ENCODE measurements around the gene KIN.
"Not testable (repeated sequence)": the region's sequence is repeated elsewhere in the genome, so short reads cannot be mapped to it uniquely, and the experiment has no call there.

The KIN gene

DNA sequence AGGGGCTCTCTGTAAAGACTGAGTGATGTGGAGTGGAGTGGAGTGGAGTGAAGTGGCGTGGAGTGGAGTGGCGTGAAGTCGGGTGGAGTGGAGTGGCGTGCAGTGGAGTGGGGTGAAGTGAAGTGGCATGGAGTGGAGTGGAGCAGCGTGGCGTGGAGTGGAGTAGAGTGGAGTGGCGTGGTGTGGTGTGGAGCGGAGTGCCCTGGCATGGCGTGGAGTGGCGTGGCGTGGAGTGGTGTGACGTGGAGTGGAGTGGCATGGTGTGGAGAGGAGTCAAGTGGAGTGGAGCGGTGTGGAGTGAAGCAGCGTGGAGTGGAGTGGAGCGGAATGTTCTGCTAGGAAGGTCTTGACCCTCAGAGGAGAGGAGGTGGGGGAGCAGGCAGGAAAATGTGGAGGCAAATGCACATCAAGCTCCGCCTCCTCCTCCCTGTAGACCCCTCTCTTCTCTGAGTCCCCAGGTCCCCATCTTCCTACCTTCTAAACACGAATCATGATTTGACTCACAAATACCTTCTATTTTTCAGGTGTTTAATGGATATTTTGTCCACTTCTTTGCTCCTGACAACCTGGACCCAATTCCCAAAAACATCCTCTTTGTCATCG lies 64.8 kb downstream of the KIN start:
- no peak for DNase-seq

DNA sequence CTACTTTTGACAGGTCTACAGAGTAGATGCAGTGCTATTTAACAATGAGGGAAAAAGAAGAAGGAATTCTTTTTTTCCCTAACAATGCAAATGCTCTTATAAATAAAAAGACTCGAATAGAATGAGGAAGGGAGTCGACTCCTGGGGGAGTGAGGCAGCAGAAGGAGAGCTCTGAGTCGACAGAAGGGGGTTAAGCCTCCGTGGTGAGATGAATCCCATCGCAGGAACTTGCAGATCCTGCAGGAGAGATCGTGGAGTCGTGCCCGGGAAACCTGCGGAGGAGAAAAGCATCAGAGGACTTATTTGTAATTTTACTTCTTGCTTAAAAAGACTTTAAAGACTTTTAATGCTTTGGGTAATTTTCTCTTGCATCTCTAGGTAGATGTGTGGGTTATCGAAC lies 67.3 kb downstream of the KIN start:
- DNase-seq: no peak

DNA sequence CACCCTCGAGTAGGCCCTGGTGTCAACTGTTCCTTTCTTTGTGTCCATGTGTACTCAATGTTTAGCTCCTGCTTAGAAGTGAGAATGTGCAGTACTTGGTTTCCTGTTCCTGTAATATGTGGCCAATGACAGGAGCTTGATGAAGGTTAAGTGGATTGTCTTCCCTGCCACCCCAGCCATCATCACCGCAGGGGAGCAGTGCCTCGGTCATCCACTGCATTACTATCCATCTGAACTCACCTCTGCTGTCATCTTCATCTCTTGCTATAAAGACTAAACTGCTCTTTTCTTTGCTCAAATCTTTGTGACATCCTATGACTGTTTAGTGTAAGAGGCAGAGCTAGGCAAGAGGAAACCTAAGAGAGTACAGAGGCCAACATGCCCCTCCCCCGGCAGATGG lies 69.1 kb downstream of the KIN start:
- no peak for DNase-seq

DNA sequence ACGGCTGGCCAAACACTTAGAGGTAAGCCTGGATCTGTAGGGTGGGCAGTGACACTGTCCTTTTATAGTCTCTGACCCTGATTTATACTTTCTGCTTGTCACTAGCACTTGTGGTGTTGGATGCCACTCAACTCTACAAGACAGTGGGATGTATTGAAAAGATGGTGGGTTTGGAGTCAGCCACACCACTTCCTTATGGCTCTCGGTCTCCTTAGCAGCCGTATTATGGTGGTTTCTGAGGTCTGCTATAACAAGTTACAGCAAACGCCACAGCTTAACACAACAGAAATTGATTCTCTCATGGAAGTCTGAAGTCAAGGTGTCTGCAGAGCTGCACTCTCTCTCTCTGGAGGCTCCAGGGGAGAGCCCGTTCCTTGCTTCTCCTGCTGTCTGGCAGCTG lies 70.0 kb downstream of the KIN start:
- DNase-seq: no peak

DNA sequence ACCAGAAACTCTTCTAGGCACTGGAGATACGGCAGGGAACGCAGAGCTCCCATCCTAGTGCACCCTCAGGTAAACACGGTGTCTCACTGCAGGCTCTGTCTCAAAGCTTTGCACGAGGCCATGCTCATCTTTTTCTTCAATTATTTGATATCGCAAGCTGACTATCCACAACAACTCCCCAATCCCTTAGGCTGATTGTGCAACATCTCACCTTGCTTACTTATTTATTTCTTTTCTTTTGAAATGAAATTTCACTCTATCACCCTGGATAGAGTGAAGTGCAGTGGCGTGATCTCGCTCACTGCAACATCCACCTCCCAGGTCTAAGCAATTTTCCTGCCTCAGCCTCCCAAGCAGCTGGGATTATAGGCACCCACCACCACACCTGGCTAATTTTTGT lies 72.3 kb downstream of the KIN start:
- DNase-seq: no peak

DNA sequence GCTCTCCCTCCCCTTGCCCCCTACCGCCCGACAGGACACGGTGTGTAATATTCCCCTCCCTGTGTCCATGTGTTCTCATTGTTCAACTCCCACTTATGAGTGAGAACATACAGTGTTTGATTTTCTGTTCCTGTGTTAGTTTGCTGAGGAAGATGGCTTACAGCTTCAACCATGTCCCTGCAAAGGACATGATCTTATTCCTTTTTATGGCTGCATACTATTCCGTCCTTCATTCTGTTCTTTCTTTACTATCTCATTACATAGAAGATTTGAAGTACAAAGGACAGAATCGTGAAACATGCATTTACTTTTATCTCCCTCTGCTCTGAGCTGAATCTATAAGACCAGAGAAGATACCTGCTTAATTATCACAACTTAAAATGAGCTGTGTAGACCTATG lies 76.7 kb downstream of the KIN start:
- not testable (repeated sequence) for DNase-seq

DNA sequence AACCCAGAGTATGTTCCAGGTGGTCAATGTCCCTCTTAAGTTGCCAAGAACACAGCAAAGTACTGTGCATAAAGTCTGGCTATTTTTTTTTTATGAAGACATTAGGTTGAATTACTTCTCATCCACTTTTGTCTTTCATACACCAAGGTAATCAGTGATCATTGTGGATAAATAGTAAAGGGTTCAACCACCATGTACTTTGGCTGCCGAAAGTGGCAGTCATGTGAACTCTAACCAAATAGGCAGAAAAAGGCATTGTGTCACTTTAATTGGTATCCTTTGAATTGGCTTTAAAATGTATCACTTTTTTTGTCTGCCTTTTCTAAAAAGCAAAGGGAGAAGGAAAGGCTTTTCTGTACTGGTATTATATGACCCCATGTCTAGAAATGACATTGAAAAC lies 77.3 kb downstream of the KIN start:
- DNase-seq: no peak

DNA sequence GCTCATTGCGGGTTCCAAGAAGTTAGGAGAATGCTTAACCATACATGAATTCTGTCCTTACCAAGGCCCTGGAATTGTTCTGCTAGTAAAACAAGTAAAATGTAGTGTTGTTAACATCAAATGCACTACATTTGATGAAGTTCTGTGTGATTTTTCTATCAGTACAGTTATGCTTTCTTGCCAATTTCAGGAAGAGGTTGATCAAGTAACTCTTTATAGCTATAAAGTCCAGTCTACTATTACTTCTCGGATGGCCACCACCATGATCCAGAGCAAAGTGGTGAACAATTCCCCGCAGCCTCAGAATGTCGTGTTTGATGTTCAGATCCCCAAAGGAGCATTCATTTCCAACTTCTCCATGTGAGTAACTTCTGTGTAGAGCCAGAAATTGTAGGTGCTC lies 79.0 kb downstream of the KIN start:
- DNase-seq: no peak

DNA sequence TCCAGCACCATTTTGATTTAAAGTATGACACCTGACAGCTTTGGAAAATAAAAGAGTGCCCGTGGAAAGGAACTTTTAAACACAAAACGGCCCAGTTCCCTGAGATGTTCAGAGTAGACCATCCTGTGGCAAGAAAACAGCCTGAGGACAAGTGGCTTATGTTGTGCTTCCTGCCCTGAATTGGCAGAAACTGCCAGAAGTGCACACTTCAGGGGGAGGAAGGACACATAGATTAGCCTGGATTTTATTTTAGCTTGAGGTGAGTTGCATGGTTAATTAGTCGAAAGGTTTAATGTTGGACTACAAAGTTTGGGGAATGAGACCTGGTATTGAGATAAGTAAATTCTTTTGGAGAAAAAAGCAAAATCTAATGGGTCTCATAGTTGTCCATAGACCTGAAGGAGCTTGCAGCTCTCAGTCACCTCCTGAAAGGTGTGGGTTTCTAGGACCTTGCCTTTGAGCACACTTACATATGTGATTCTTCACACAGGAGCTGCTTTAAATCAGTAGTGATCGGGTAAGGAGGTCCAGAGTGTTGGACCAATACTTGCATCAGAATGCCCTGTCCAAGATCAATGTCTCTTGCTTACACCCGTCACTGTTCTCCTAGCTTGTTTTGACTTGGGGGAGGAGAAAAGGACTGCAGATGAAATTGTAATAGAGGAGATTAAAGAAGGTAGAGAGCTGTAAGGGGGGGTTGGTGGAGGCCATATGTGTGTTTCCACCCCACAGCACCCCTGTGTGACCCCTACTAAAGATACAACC lies 79.8 kb downstream of the KIN start:
- DNase-seq: no peak

DNA sequence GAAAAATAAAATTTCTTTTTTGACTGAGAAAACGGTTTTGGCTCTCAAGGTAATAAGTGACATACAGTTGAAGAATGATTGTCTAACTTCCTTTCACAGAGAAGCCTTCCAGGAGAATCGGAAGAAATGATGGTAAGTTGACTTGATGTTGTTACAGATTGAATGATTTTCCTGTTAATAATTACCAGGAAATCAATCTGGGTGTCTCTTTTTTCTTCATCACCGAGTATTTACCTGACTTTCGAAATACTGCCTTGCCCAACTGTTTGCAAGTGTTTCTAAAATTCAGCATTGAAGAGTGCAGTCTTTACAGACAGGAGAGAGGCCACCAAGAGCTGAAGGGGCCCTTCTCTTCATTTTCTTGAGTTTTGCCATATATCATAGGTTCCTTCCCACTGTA lies 80.7 kb downstream of the KIN start:
- no peak for DNase-seq

DNA sequence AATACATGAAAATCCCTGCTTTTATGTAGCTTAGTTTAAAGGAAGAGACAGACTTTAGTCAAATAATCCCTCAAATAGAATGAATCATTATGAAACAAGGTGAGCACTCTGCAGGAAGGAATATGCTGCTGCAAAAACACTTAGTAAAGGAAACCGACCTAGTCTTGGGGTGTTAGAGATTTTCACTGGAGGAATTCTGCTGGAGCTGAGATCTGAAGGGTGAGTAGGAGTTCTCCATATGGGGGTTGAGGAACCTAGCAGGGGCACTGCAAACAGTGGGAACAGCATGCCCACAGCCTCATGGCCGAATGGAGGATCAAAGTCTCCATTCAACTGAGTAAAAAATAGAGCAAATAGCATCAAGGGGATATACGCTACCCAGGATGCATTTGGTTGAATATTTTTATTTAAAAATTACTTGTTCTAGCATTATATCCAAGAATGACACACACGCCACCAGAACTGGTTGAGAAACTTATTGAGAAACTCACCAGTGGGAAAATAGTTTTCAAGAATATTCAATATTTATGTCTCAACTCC lies 81.2 kb downstream of the KIN start:
- DNase-seq: no peak

DNA sequence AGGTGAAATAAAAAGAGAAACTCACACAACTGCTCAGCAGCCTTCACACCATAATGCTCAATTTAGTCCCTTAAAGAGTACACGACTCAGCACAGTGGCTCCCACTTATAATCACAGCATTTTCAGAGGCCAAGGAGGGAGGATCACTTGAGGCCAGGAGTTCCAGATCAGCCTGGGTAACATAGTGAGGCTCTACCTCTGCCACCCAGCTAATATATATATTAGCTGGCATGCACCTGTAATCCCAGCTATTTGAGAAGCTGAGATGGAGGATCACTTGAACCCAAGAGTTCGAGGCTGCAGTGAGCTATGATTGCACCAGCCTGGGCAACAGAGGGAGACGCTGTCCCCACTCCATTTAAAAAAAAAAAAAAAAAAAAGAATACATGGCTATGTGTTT lies 82.5 kb downstream of the KIN start:
- DNase-seq: no peak

DNA sequence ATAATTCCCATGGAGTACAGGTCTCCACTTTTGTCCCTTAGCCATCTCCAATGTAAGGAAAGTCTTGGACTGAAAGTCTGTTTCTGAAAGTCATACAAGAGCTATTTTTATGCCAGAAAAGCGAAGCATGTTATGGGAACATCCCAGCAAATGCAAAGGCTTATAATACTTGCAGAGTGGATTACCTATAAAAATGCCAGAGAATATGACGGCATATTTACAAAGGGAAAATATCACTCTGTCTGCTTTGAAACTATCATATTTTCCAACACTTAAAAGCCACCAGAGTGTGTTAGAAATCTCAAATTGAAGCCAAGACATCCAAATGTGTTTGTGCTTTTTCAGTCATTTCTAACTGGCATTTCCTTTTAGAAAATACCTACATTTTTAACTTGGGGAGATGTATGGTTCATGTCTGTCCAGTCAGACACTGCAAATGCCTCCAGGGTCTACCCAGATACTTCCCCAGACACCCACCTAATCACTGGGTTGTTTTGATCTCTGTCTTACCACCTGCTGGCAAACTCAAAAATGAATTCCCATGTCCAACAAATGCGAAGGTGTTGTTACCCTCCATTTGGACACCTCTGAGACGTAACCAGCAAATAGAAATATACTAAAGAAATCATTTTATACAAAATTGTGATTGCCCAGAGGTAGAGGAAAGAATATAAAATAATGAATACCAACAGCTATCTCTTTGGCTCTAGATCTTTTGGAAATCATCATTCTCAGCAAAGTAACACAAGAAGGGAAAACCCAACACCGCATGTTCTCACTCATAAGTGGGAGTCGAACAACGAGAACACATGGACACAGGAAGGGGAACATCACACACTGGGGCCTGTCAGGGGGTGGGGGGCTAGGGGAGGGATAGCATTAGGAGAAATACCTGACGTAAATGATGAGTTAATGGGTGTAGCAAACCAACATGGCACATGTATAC lies 83.4 kb downstream of the KIN start:
- DNase-seq: no peak

DNA sequence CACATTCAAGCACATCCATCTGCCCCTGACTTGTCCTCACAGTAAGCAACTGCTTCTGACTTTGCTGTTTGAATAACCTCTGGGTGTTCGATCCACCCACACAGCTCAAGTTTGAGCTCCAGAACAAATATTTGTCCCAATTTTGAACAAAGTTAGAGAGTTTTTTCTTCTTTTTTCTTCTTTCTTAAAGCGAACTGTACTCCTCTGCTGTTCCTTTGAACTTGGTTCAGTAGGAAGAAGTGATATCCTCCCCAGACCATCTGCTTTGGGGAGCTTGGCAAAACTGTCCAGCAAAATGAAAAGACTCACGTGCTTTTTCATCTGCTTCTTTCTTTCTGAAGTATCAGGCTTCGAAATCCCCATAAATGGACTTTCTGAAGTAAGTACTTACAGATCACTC lies 84.7 kb downstream of the KIN start, which contains the start of gene ITIH2:
ITIH2 (plus strand) TSS at position 177 of the 400 bp plus-strand sequence; CDS start at position 296, 119 bp downstream.
- DNase-seq: no peak

DNA sequence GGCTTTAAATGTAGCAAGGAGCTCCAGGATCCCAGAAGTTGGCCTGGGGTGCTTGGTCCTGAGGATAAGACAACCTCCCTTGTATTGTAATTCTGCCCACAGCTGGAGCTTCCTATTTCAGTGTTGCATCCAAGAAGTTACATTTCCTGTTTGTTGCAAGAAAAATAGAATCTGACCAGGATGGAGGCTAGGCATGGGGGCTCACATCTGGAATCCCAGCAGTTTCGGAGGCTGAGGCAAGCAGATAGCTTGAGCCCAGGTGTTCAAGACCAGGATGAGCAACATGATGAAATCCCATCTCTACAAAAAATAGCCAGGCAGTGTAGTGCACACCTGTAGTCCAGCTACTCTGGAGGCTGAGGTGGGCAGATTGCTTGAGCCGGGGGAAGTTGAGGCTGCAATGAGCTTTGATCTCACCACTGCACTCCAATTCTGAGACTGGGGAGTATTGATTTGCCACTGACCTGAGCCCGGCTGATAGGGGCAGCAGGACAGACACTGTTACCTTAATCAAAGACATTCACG lies 85.4 kb downstream of the KIN start:
- DNase-seq: no peak

DNA sequence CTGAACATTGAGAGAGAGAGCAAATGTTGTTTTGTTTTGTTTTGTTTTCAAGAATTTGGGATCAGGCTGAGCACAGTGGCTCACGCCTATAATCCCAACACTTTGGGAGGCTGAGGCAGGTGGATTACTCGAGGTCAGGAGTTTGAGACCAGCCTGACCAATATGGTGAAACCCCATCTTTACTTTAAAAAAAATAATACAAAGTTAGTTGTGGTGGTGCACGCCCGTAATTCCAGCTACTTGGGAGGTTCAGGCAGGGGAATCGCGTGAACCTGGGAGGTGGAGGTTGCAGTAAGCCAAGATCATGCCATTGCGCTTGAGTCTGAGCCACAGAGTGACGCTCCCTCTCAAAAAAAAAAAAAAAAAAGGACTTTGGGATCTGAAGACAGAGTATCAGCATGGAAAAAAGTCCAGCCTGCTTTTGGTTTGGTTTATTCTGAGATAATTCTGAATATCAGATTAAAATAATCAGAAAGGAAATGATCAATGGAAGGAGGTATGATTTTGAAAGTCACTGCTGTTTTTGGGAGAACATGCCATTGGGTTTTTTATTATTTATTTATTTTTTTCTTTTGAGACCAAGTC lies 86.5 kb downstream of the KIN start:
- no peak for DNase-seq
